GM23248 (cell line): ENCODE data around the gene SLC25A21.

Experiments
- EZH2 ChIP-seq: fragments of 200-600 bp; sonication (generic); IDR thresholded peaks from 2 replicates; pipeline ENCODE4 v1.6.1; 2018; ENCODE audit warnings: antibody characterized with exemption, mild to moderate bottlenecking; ENCODE audit not compliant: insufficient read depth, poor library complexity, severe bottlenecking
- EZH2phosphoT487 ChIP-seq: fragments of 200-600 bp; sonication (generic); IDR thresholded peaks from 2 replicates; pipeline ENCODE4 v1.6.1; 2018; ENCODE audit warnings: antibody characterized with exemption, moderate library complexity, mild to moderate bottlenecking, low read depth; ENCODE audit not compliant: insufficient read depth

DNA sequence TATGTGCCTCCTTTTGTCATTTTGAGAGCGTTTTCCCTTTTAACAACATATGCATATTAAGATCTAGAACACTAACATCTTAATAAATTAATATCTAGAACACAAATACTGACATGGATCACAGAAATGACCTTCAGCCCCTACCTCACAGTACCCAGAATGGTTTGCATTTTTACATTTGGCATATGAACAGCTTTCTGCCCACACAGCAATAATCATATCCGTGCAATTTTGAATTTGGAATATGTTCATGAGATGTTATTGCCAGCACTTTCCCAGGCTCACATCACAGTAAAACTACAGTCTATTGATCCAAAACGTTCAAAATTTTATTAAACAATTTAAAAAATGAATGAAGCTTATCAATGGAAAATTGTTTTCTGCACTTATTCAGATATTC is 114.6 kb downstream of the SLC25A21 start:
- TF ChIP-seq EZH2, result no peak
- no peak for TF ChIP-seq EZH2phosphoT487
